ENCODE data around the gene PILRA. TPM values are rescaled to one million over a fixed set of nuclear protein-coding genes. Genes with fewer than 3 reads are reported as not detected.
A peak's percentile ranks its signal among the peaks of the same experiment; 100 is the strongest.
"Not testable (repeated sequence)": the region's sequence is repeated elsewhere in the genome, so short reads cannot be mapped to it uniquely, and the experiment has no call there.

Gene PILRA
- total RNA-seq, 1 experiment from 2014 or later, result 0.65 TPM

- H3K4me3 Mint-ChIP-seq (ENCODE audit: unreplicated experiment), result no peak within 1 kb of the TSS
- POLR2A ChIA-PET, result no interaction called here
- DNase-seq (ENCODE audit: unreplicated experiment), result no peak
- no peaks in the 10 kb centered on the region for H3K27me3 Mint-ChIP-seq (ENCODE audit: insufficient read depth, unreplicated experiment)
- H3K27ac Mint-ChIP-seq (ENCODE audit: low read depth, unreplicated experiment), result no peak within 1 kb of the TSS
- CTCF ChIA-PET, result no interaction called here
- peaks cover 97% of the 10 kb centered on the region for H3K36me3 Mint-ChIP-seq (ENCODE audit: insufficient read depth, unreplicated experiment)
- no peaks in the 10 kb centered on the region for H3K4me1 Mint-ChIP-seq (ENCODE audit: insufficient read depth, unreplicated experiment)
- intact Hi-C loops (cut with micrococcal nuclease), result no loop called here
- TF ChIP-seq, protein P1, sequence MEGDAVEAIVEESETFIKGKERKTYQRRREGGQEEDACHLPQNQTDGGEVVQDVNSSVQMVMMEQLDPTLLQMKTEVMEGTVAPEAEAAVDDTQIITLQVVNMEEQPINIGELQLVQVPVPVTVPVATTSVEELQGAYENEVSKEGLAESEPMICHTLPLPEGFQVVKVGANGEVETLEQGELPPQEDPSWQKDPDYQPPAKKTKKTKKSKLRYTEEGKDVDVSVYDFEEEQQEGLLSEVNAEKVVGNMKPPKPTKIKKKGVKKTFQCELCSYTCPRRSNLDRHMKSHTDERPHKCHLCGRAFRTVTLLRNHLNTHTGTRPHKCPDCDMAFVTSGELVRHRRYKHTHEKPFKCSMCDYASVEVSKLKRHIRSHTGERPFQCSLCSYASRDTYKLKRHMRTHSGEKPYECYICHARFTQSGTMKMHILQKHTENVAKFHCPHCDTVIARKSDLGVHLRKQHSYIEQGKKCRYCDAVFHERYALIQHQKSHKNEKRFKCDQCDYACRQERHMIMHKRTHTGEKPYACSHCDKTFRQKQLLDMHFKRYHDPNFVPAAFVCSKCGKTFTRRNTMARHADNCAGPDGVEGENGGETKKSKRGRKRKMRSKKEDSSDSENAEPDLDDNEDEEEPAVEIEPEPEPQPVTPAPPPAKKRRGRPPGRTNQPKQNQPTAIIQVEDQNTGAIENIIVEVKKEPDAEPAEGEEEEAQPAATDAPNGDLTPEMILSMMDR (IDR thresholded peaks at IDR 0.05; ENCODE audit: unreplicated experiment), result no peak
- no TSS peak for BruUV-seq (replicated peaks)
- no peaks in the 10 kb centered on the region for H3K9me3 Mint-ChIP-seq (ENCODE audit: unreplicated experiment)
These were observed 15.0 kb upstream of the PILRA start, which contains the start of gene PILRB for GRCh38 chr7:100358027-100358856. TSS of gene PILRB (plus strand) at chr7:100358117. CDS start at chr7:100358303, 186 bp downstream.

GRCh38 chr7:100358857-100359212, 14.5 kb upstream of the PILRA start:
- no peaks in the 10 kb centered on the region for H3K27me3 Mint-ChIP-seq (ENCODE audit: insufficient read depth, unreplicated experiment)
- H3K4me3 Mint-ChIP-seq (ENCODE audit: unreplicated experiment), result no peak overlapping the region
- BruUV-seq (replicated peaks), result no TSS peak
- intact Hi-C loops (cut with micrococcal nuclease), result no loop called here
- ChIA-PET CTCF (interaction anchor here (0.8 kb wide), 1 partner anchor 14 kb away, joined by 4 read pairs; no protein-coding TSS in a partner anchor), POLR2A (no interaction called here)
- DNase-seq (ENCODE audit: unreplicated experiment), result no peak
- no peaks in the 10 kb centered on the region for H3K9me3 Mint-ChIP-seq (ENCODE audit: unreplicated experiment)
- TF ChIP-seq, protein P1 (IDR thresholded peaks at IDR 0.05; ENCODE audit: unreplicated experiment), result no peak
- no peaks in the 10 kb centered on the region for H3K4me1 Mint-ChIP-seq (ENCODE audit: insufficient read depth, unreplicated experiment)
- no peak overlapping the region for H3K27ac Mint-ChIP-seq (ENCODE audit: low read depth, unreplicated experiment)
- peaks cover 99% of the 10 kb centered on the region for H3K36me3 Mint-ChIP-seq (ENCODE audit: insufficient read depth, unreplicated experiment)

DNA sequence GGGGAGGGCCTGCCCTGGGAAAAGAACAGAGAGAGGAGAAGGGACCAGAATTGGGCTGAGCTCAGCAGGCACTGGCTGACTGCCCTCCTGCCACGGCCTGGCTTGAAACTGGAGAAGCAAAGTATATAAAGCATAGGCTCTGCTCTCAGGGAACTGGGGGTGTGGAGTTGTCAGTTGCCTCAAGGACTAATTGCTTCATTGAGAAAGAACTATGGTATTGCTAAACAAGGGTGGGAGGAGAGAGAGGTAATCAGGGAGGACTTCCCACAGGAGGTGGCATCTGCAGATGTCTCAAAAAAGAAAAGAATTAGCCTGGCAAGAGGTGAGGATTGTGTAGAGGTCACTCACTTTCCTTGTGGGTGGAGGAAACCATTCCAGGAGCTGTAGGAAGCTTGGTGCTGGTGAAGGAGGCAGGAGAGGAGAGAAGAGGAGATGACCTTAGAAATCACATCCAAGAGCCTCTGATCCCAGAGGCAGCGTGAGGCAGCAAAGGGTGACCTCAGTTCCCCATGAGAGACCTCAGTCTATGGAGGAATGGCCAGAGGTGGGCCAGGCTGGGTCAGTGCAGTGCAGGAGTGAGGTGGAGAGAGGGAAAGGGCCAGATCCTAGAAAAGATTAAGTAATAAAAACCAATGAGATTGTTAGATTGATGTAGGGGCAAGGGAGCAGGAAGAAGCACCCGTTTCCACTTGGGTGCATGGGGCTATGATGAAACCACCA, 13.0 kb upstream of the PILRA start:
- ChIA-PET CTCF (interaction anchor here (0.5 kb wide), 1 partner anchor 220 kb away, joined by 3 read pairs; no protein-coding TSS in a partner anchor), POLR2A (no interaction called here)
- Mint-ChIP-seq H3K27ac (ENCODE audit: low read depth, unreplicated experiment) (peak overlapping the region; percentile 61), H3K9me3 (ENCODE audit: unreplicated experiment) (no peaks in the 10 kb centered on the region), H3K4me1 (ENCODE audit: insufficient read depth, unreplicated experiment) (no peaks in the 10 kb centered on the region), H3K36me3 (ENCODE audit: insufficient read depth, unreplicated experiment) (peaks cover 88% of the 10 kb centered on the region), H3K27me3 (ENCODE audit: insufficient read depth, unreplicated experiment) (no peaks in the 10 kb centered on the region), H3K4me3 (ENCODE audit: unreplicated experiment) (peak overlapping the region; percentile 15)
- intact Hi-C loops (cut with micrococcal nuclease), result no loop called here
- TF ChIP-seq, protein P1 (IDR thresholded peaks at IDR 0.05; ENCODE audit: unreplicated experiment), result no peak
- DNase-seq (ENCODE audit: unreplicated experiment), result no peak
- no TSS peak for BruUV-seq (replicated peaks)

DNA sequence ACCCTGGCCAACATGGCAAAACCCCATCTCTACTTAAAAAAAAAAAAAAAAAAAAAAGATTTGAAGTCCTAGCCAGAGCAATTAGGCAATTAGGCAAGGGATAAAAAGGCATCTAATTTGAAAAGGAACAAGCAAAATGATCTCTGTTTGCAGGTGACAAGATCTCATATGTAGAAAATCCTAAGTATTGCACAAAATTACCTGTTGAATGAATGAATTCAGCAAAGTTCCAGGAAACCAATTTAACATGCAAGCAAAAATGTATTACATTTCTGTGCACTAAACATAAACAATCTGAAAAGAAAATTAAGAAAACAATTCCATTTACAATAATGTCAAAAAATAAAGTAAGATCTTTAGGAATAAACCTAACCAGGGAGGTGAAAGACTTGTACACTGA, 10.2 kb upstream of the PILRA start:
- BruUV-seq (replicated peaks), result no TSS peak
- Mint-ChIP-seq H3K9me3 (ENCODE audit: unreplicated experiment) (no peaks in the 10 kb centered on the region), H3K27me3 (ENCODE audit: insufficient read depth, unreplicated experiment) (no peaks in the 10 kb centered on the region), H3K36me3 (ENCODE audit: insufficient read depth, unreplicated experiment) (peaks cover 60% of the 10 kb centered on the region), H3K4me3 (ENCODE audit: unreplicated experiment) (no peak overlapping the region), H3K27ac (ENCODE audit: low read depth, unreplicated experiment) (no peak overlapping the region), H3K4me1 (ENCODE audit: insufficient read depth, unreplicated experiment) (no peaks in the 10 kb centered on the region)
- intact Hi-C loops (cut with micrococcal nuclease), result no loop called here
- DNase-seq (ENCODE audit: unreplicated experiment), result no peak
- POLR2A ChIA-PET, result no interaction called here
- TF ChIP-seq, protein P1 (IDR thresholded peaks at IDR 0.05; ENCODE audit: unreplicated experiment), result no peak
- CTCF ChIA-PET, result no interaction called here

- POLR2A ChIA-PET; H3K4me1 Mint-ChIP-seq (ENCODE audit: insufficient read depth, unreplicated experiment); DNase-seq (ENCODE audit: unreplicated experiment); intact Hi-C loops (cut with micrococcal nuclease); H3K27ac Mint-ChIP-seq (ENCODE audit: low read depth, unreplicated experiment); CTCF ChIA-PET; H3K27me3 Mint-ChIP-seq (ENCODE audit: insufficient read depth, unreplicated experiment); H3K9me3 Mint-ChIP-seq (ENCODE audit: unreplicated experiment); BruUV-seq (replicated peaks); H3K4me3 Mint-ChIP-seq (ENCODE audit: unreplicated experiment): not testable (repeated sequence)
- peaks cover 53% of the 10 kb centered on the region for H3K36me3 Mint-ChIP-seq (ENCODE audit: insufficient read depth, unreplicated experiment)
These were observed 9.5 kb upstream of the PILRA start for GRCh38 chr7:100363797-100364196.

Measured in MCF 10A (cell line).